22Rv1 (cell line): Measurements from ENCODE around the gene ADGRD1.

ENCODE experiments used
- CTCF ChIP-seq: fragments of 450-650 bp; IDR thresholded peaks from 2 replicates; pipeline ENCODE4 v1.5.1; 2017; ENCODE audit warnings: mild to moderate bottlenecking
- ZFX ChIP-seq: fragments of 450-650 bp; IDR thresholded peaks from 2 replicates; pipeline ENCODE4 v1.6.1; 2017; ENCODE audit warnings: antibody characterized with exemption, borderline replicate concordance

DNA sequence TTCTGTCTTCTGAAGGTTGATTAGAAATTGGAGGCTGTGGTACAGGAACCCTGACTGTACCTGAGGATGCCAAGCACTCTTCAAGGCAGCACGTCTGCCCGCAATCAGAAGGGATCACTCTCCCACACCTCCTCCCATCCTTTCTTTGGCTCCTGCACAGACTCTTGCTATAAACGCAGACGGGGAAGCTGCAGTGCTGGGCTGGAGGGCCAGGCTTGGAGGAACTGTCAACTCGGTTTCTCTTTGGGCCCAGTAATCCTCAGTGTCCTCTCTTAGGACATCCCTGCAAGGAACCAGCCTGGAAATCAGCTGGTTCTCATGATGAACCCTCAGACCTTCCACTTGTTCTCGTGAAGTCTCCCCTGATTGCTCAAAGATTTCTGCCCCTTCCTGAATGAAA, 201.4 kb downstream of the ADGRD1 start:
- no peak for TF ChIP-seq CTCF
- no peak for TF ChIP-seq ZFX
